ENCODE data around the gene ADAT3.

ADAT3 gene

GRCh38 chr19:1942934-1943555 is 37.8 kb downstream of the ADAT3 start:
- DNase-seq: no peak

- no peak for DNase-seq
Measured at GRCh38 chr19:1943661-1944087, 38.5 kb downstream of the ADAT3 start.

- DNase-seq: no peak
Measured at GRCh38 chr19:1944088-1944915, 39.1 kb downstream of the ADAT3 start.

- DNase-seq: no peak
Measured at GRCh38 chr19:1944916-1945561, 39.8 kb downstream of the ADAT3 start.

GRCh38 chr19:1945899-1946298 is 40.7 kb downstream of the ADAT3 start:
- DNase-seq: peak in 1 of 2 experiments; percentile 34

GRCh38 chr19:1947651-1948209 is 42.5 kb downstream of the ADAT3 start:
- no peak for DNase-seq

- DNase-seq: no peak
Measured at GRCh38 chr19:1949304-1950101, 44.3 kb downstream of the ADAT3 start.

GRCh38 chr19:1950640-1951039 is 45.4 kb downstream of the ADAT3 start:
- DNase-seq: no peak

GRCh38 chr19:1952635-1953034 is 47.4 kb downstream of the ADAT3 start:
- DNase-seq: no peak

GRCh38 chr19:1953037-1953436 is 47.8 kb downstream of the ADAT3 start:
- no peak for DNase-seq

GRCh38 chr19:1953441-1954094 is 48.4 kb downstream of the ADAT3 start:
- DNase-seq: no peak

GRCh38 chr19:1954532-1954933 is 49.3 kb downstream of the ADAT3 start:
- DNase-seq: no peak

- no peak for DNase-seq
Measured at GRCh38 chr19:1955171-1956121, 50.2 kb downstream of the ADAT3 start.

- DNase-seq: no peak
Measured at GRCh38 chr19:1956122-1956494, 50.9 kb downstream of the ADAT3 start.

GRCh38 chr19:1956868-1957492 is 51.8 kb downstream of the ADAT3 start:
- DNase-seq: no peak

- DNase-seq: no peak
Measured at GRCh38 chr19:1957562-1958248, 52.5 kb downstream of the ADAT3 start.

GRCh38 chr19:1959928-1960589 is 54.9 kb downstream of the ADAT3 start:
- no peak for DNase-seq

GRCh38 chr19:1961000-1961883 is 56.0 kb downstream of the ADAT3 start:
- no peak for DNase-seq

Data from NCI-H446 (cell line).